Esophagus squamous epithelium (tissue), 4 donors: Measurements from ENCODE around the gene SLC9A2.

Source experiments
- CTCF ChIP-seq, 6 experiments: fragments of 450-650 bp in 4 of 6; fragments of 200-600 bp in 2 of 6; sonication (generic) in 2 of 6; IDR thresholded peaks; one replicate each; pipeline ENCODE4 v1.5.1; 2016 to 2019; ENCODE audit warnings: antibody characterized with exemption in 6 of 6, mild to moderate bottlenecking in 4 of 6, moderate library complexity in 4 of 6
- POLR2A ChIP-seq, 4 donors: fragments of 450-650 bp; IDR thresholded peaks; one replicate each; pipeline ENCODE4 v1.6.1; 2017; ENCODE audit warnings: antibody characterized with exemption in 4 of 4, mild to moderate bottlenecking in 4 of 4, moderate library complexity in 3 of 4

- TF ChIP-seq POLR2A (IDR thresholded peaks at IDR 0.05) (no peak), CTCF (IDR thresholded peaks at IDR 0.05) (no peak)
Measured at GRCh38 chr2:102657770-102658169, 38.4 kb downstream of the SLC9A2 start.
